GM19395 (cell line): ENCODE measurements around the gene NUB1.

Source experiments
- ATAC-seq: cut with Tn5 transposase; IDR thresholded peaks from one replicate; pipeline ENCODE4 v1.9.1; 2021; ENCODE audit warnings: mild to moderate bottlenecking, moderate library complexity; ENCODE audit not compliant: unreplicated experiment

NUB1 gene

GRCh38 chr7:151376218-151376902 lies 34.7 kb downstream of the NUB1 start:
- ATAC-seq: no peak

- no peak for ATAC-seq
These were observed 35.8 kb downstream of the NUB1 start for GRCh38 chr7:151377406-151377805.

GRCh38 chr7:151378011-151378410 lies 36.4 kb downstream of the NUB1 start:
- no peak for ATAC-seq

GRCh38 chr7:151378496-151379192 lies 37.0 kb downstream of the NUB1 start:
- no peak for ATAC-seq

- ATAC-seq: no peak
These were observed 37.5 kb downstream of the NUB1 start for GRCh38 chr7:151379193-151379520.

- ATAC-seq: no peak
These were observed 38.1 kb downstream of the NUB1 start for GRCh38 chr7:151379534-151380198.

- no peak for ATAC-seq
These were observed 38.8 kb downstream of the NUB1 start for GRCh38 chr7:151380199-151381097.

GRCh38 chr7:151381098-151381347 lies 39.4 kb downstream of the NUB1 start:
- ATAC-seq: no peak

GRCh38 chr7:151381348-151382078 lies 39.9 kb downstream of the NUB1 start:
- ATAC-seq: no peak

GRCh38 chr7:151382079-151382885 lies 40.7 kb downstream of the NUB1 start:
- ATAC-seq: no peak

- ATAC-seq: no peak
These were observed 42.2 kb downstream of the NUB1 start for GRCh38 chr7:151383638-151384351.

- ATAC-seq: no peak
These were observed 42.7 kb downstream of the NUB1 start for GRCh38 chr7:151384352-151384697.

GRCh38 chr7:151384776-151385625 lies 43.4 kb downstream of the NUB1 start:
- no peak for ATAC-seq

- ATAC-seq: no peak
These were observed 44.2 kb downstream of the NUB1 start for GRCh38 chr7:151385626-151386300.

- ATAC-seq: no peak
These were observed 44.9 kb downstream of the NUB1 start for GRCh38 chr7:151386301-151387160.

- ATAC-seq: no peak
These were observed 45.8 kb downstream of the NUB1 start for GRCh38 chr7:151387161-151388006.
